ENCODE measurements around the gene MTFP1. TPM values are rescaled to one million over a fixed set of nuclear protein-coding genes. Genes with fewer than 3 reads are reported as not detected.

Gene MTFP1
- total RNA-seq, 1 donor from 2014 or later, result 29.9 TPM

DNA sequence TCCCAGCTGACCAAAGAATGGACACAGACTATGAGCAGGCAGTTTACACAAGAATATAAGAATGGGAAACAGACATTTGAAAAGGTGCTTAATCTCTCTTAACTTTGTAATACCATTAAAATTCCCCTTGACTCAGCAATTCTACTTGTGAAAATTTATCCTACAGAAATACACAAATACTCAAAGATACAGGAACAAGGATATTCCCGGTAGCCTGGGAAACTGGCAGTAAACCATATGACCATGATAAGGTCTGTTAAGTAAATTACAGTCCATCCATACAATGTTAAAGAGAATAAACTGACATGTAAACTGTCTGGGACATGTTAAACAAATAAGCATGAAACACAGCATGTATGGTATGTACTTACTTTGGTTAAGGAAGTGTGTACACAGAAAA, 8.7 kb upstream of the MTFP1 start:
- TF ChIP-seq, protein P1, sequence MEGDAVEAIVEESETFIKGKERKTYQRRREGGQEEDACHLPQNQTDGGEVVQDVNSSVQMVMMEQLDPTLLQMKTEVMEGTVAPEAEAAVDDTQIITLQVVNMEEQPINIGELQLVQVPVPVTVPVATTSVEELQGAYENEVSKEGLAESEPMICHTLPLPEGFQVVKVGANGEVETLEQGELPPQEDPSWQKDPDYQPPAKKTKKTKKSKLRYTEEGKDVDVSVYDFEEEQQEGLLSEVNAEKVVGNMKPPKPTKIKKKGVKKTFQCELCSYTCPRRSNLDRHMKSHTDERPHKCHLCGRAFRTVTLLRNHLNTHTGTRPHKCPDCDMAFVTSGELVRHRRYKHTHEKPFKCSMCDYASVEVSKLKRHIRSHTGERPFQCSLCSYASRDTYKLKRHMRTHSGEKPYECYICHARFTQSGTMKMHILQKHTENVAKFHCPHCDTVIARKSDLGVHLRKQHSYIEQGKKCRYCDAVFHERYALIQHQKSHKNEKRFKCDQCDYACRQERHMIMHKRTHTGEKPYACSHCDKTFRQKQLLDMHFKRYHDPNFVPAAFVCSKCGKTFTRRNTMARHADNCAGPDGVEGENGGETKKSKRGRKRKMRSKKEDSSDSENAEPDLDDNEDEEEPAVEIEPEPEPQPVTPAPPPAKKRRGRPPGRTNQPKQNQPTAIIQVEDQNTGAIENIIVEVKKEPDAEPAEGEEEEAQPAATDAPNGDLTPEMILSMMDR (IDR thresholded peaks at IDR 0.05), result no peak
- H3K9me3 ChIP-seq (ENCODE audit: low read depth), result no peaks in the 10 kb centered on the region
- H3K27ac Mint-ChIP-seq, result no peak overlapping the region
- no peak overlapping the region for H3K4me3 ChIP-seq
- H3K27me3 ChIP-seq, result no peaks in the 10 kb centered on the region
- H3K9me3 Mint-ChIP-seq, result no peaks in the 10 kb centered on the region
- no peak overlapping the region for H3K9ac ChIP-seq
- no peak overlapping the region for H2AFZ ChIP-seq (replicated peaks)
- peaks cover 20% of the 10 kb centered on the region for H3K4me1 Mint-ChIP-seq
- no peaks in the 10 kb centered on the region for H3K36me3 ChIP-seq
- H3K27me3 Mint-ChIP-seq (ENCODE audit: insufficient read depth, low read depth), result no peaks in the 10 kb centered on the region
- H3K79me2 ChIP-seq (ENCODE audit: low read depth), result no peaks in the 10 kb centered on the region
- no peak for DNase-seq (ENCODE audit: low spot score)
- no peak overlapping the region for H3K4me2 ChIP-seq
- peaks cover 2% of the 10 kb centered on the region for H3F3A ChIP-seq (ENCODE audit: low read depth)
- no peak overlapping the region for H3K4me3 Mint-ChIP-seq
- no peaks in the 10 kb centered on the region for H4K20me1 ChIP-seq (ENCODE audit: low read depth)
- peaks cover 40% of the 10 kb centered on the region for H3K36me3 Mint-ChIP-seq
- no peak overlapping the region for H3K27ac ChIP-seq
- peaks cover under 1% of the 10 kb centered on the region for H3K4me1 ChIP-seq

DNA sequence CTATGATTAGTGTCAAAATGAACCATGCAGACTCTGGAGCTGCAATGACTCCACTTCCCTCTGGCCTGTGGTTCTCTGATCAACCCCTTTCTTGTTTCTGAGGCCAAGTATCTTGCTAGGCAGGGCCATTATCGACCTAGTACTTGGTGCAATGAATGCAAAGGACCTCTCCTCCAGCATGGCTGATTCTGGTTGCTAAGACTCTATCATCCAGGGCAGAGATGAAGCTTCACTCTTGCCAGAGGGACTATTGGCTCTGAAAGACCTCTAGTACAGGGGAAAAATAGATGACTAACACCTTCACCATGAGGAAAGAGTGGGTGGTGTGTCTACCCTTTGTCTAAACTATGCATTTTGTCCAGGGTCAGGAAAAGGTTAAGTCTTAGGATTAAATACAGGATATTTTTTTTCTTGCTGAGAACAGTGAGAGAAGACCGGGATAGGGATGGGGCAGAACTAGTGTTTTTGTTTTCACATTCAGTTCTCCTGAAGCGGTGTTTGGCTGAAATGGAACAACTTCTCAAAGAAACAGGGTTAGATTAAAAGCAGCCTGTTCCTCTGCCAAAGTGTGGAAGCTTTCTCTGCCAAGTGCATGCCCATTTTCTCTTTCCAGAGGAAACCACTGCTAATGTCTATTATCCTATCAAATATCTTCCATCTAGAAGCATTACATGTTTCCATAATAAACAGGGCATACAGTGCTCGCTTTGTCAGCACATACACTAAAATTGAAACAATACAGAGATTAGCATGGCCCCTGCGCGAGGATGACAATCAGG, 5.0 kb upstream of the MTFP1 start:
- no peak overlapping the region for H3K4me3 Mint-ChIP-seq
- H3K4me2 ChIP-seq, result no peak overlapping the region

DNA sequence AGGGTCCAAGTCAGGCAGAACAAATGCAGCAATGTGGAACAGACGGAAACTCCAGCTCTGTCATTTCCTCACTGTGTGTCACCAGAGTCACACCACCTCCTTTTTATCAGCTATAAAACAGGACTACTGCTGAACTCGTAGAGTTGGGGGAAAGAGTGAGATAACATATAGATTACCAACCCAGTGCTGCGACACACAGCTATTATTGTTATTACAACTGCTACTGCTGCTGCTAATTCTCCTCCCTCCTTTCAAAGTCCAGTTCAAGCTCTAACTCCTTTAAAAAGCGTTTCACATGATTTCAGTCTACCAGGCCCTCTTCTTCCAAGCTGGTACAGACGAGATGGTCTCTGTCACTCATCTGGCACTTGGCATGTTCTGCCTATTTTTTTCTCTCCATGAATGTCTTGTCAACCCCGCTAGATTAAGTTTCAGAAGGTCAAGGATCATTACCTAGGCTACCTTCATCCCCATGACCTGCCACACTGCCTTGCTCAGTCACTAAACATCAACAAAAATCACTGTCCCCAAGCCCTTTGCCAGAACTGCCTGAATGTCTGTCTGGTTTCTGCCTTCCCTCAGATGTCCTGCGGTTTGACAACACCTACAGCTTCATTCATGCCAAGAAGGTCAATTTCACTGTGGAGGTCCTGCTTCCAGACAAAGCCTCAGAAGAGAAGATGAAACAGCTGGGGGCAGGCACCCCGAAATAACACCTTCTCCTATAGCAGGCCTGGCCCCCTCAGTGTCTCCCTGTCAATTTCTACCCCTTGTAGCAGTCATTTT, 3.7 kb upstream of the MTFP1 start:
- TF ChIP-seq EZH2 (IDR thresholded peaks at IDR 0.05) (no peak), EZH2phosphoT487 (IDR thresholded peaks at IDR 0.05) (no peak)
- TF ChIP-seq, protein P1 (IDR thresholded peaks at IDR 0.05), result no peak
- H3K4me1 ChIP-seq, result peaks cover 10% of the 10 kb centered on the region
- no peak overlapping the region for H3K27ac ChIP-seq
- no peaks in the 10 kb centered on the region for H3K27me3 ChIP-seq
- H3K79me2 ChIP-seq (ENCODE audit: low read depth), result no peaks in the 10 kb centered on the region
- H2AFZ ChIP-seq (replicated peaks), result no peak overlapping the region
- H3K36me3 Mint-ChIP-seq, result peaks cover 16% of the 10 kb centered on the region
- no peaks in the 10 kb centered on the region for H3K36me3 ChIP-seq
- H3K9me3 ChIP-seq (ENCODE audit: low read depth), result no peaks in the 10 kb centered on the region
- H3K9ac ChIP-seq, result no peak overlapping the region
- peaks cover 41% of the 10 kb centered on the region for H3F3A ChIP-seq (ENCODE audit: low read depth)
- no peaks in the 10 kb centered on the region for H3K9me3 Mint-ChIP-seq
- no peak for DNase-seq (ENCODE audit: low spot score)
- peaks cover 52% of the 10 kb centered on the region for H3K4me1 Mint-ChIP-seq
- H3K27ac Mint-ChIP-seq, result peak overlapping the region; percentile 98
- H3K27me3 Mint-ChIP-seq (ENCODE audit: insufficient read depth, low read depth), result peaks cover 5% of the 10 kb centered on the region
- H4K20me1 ChIP-seq (ENCODE audit: low read depth), result peaks cover 7% of the 10 kb centered on the region
- peak overlapping the region; percentile 81 for H3K4me2 ChIP-seq
- peak overlapping the region; percentile 55 for H3K4me3 ChIP-seq
- peak overlapping the region; percentile 96 for H3K4me3 Mint-ChIP-seq

More for the DNA sequence above, 5.0 kb upstream of the MTFP1 start:
- H3K27me3 ChIP-seq, result no peaks in the 10 kb centered on the region
- H3K4me3 ChIP-seq, result no peak overlapping the region
- H3K36me3 ChIP-seq, result no peaks in the 10 kb centered on the region
- peaks cover 10% of the 10 kb centered on the region for H3K4me1 ChIP-seq
- H3K9me3 Mint-ChIP-seq, result no peaks in the 10 kb centered on the region
- no peak overlapping the region for H3K27ac Mint-ChIP-seq
- H3K4me1 Mint-ChIP-seq, result peaks cover 43% of the 10 kb centered on the region
- no peak overlapping the region for H3K9ac ChIP-seq
- H3K36me3 Mint-ChIP-seq, result peaks cover 28% of the 10 kb centered on the region
- no peak overlapping the region for H3K27ac ChIP-seq
- peaks cover 3% of the 10 kb centered on the region for H3K27me3 Mint-ChIP-seq (ENCODE audit: insufficient read depth, low read depth)
- no peaks in the 10 kb centered on the region for H3K9me3 ChIP-seq (ENCODE audit: low read depth)
- no peak overlapping the region for H2AFZ ChIP-seq (replicated peaks)
- H4K20me1 ChIP-seq (ENCODE audit: low read depth), result no peaks in the 10 kb centered on the region
- peaks cover 37% of the 10 kb centered on the region for H3F3A ChIP-seq (ENCODE audit: low read depth)
- no peak for DNase-seq (ENCODE audit: low spot score)
- H3K79me2 ChIP-seq (ENCODE audit: low read depth), result no peaks in the 10 kb centered on the region
- TF ChIP-seq, protein P1 (IDR thresholded peaks at IDR 0.05), result no peak
